Type B pancreatic cell (in vitro differentiated cells): ENCODE measurements around the gene RRBP1. TPM values are rescaled to one million over a fixed set of nuclear protein-coding genes. Genes with fewer than 3 reads are reported as not detected.
"Not testable (repeated sequence)": the region's sequence is repeated elsewhere in the genome, so short reads cannot be mapped to it uniquely, and the experiment has no call there.

ENCODE experiments used
- DNase-seq: peaks from one replicate; pipeline ENCODE4 v3.0.0; 2021; ENCODE audit warnings: mixed read lengths; ENCODE audit not compliant: unreplicated experiment; ENCODE audit errors: extremely low spot score
- H3K27ac Mint-ChIP-seq: 2 replicates; pipeline ENCODE4 v1.8.0; 2021; ENCODE audit warnings: mild to moderate bottlenecking, mixed read lengths
- H3K27me3 Mint-ChIP-seq: 2 replicates; pipeline ENCODE4 v1.8.0; 2021; ENCODE audit warnings: mixed read lengths
- H3K36me3 Mint-ChIP-seq: 2 replicates; pipeline ENCODE4 v1.8.0; 2021; ENCODE audit warnings: mixed read lengths
- H3K4me1 Mint-ChIP-seq: one replicate; pipeline ENCODE4 v1.8.0; 2021; ENCODE audit warnings: mixed read lengths; ENCODE audit not compliant: unreplicated experiment
- H3K4me3 Mint-ChIP-seq: 2 replicates; pipeline ENCODE4 v1.8.0; 2021; ENCODE audit warnings: mild to moderate bottlenecking, mixed read lengths
- H3K9me3 Mint-ChIP-seq: 2 replicates; pipeline ENCODE4 v1.8.0; 2021; ENCODE audit warnings: mixed read lengths
- CTCF ChIP-seq: fragments of 200-600 bp; sonication (generic); conservative IDR thresholded peaks from 2 replicates; pipeline ENCODE4 v1.5.0; 2021; ENCODE audit warnings: antibody characterized with exemption, mild to moderate bottlenecking
- total RNA-seq: library from RNA; stranded (reverse); gene quantifications from 2 replicates; pipeline ENCODE4 v1.2.1, GENCODE V29; 2021; ENCODE audit warnings: low replicate concordance

RRBP1 gene
- total RNA-seq, 1 donor from 2014 or later = 161 TPM

- no peaks in the 10 kb centered on the region for H3K27me3 Mint-ChIP-seq
- DNase-seq = no peak
- no peak for TF ChIP-seq CTCF
- H3K27ac Mint-ChIP-seq = peak overlapping the region; percentile 68
- H3K36me3 Mint-ChIP-seq = peaks cover 50% of the 10 kb centered on the region
- H3K9me3 Mint-ChIP-seq = peaks cover 11% of the 10 kb centered on the region
- H3K4me1 Mint-ChIP-seq = peaks cover 36% of the 10 kb centered on the region
- no peak overlapping the region for H3K4me3 Mint-ChIP-seq
Observed at GRCh38 chr20:17660667-17661066, 21.4 kb downstream of the RRBP1 start.

GRCh38 chr20:17659801-17660200, 22.2 kb downstream of the RRBP1 start:
- H3K9me3 Mint-ChIP-seq = peaks cover 11% of the 10 kb centered on the region
- peak; percentile 45 for TF ChIP-seq CTCF
- peaks cover 42% of the 10 kb centered on the region for H3K4me1 Mint-ChIP-seq
- no peak overlapping the region for H3K27ac Mint-ChIP-seq
- H3K36me3 Mint-ChIP-seq = peaks cover 46% of the 10 kb centered on the region
- no peak for DNase-seq
- H3K27me3 Mint-ChIP-seq = no peaks in the 10 kb centered on the region
- no peak overlapping the region for H3K4me3 Mint-ChIP-seq

- H3K36me3 Mint-ChIP-seq = peaks cover 48% of the 10 kb centered on the region
- not testable (repeated sequence) for H3K27ac Mint-ChIP-seq, DNase-seq, H3K27me3 Mint-ChIP-seq, H3K4me3 Mint-ChIP-seq
- peaks cover 42% of the 10 kb centered on the region for H3K4me1 Mint-ChIP-seq
- peaks cover 11% of the 10 kb centered on the region for H3K9me3 Mint-ChIP-seq
Observed at GRCh38 chr20:17659344-17659743, 22.7 kb downstream of the RRBP1 start.

- H3K4me1 Mint-ChIP-seq = peaks cover 36% of the 10 kb centered on the region
Observed at GRCh38 chr20:17658648-17658993, 23.4 kb downstream of the RRBP1 start.

GRCh38 chr20:17657898-17658647, 24.0 kb downstream of the RRBP1 start:
- no peak overlapping the region for H3K4me3 Mint-ChIP-seq
- H3K27me3 Mint-ChIP-seq = no peaks in the 10 kb centered on the region
- H3K4me1 Mint-ChIP-seq = peaks cover 31% of the 10 kb centered on the region
- peaks cover 11% of the 10 kb centered on the region for H3K9me3 Mint-ChIP-seq
- H3K36me3 Mint-ChIP-seq = peaks cover 43% of the 10 kb centered on the region
- no peak for TF ChIP-seq CTCF
- H3K27ac Mint-ChIP-seq = no peak overlapping the region
- DNase-seq = no peak

More at GRCh38 chr20:17658648-17658993, 23.4 kb downstream of the RRBP1 start:
- no peak for TF ChIP-seq CTCF
- peaks cover 47% of the 10 kb centered on the region for H3K36me3 Mint-ChIP-seq
- H3K4me3 Mint-ChIP-seq = no peak overlapping the region
- no peak overlapping the region for H3K27ac Mint-ChIP-seq
- peaks cover 11% of the 10 kb centered on the region for H3K9me3 Mint-ChIP-seq
- H3K27me3 Mint-ChIP-seq = no peaks in the 10 kb centered on the region
- no peak for DNase-seq

- no peaks in the 10 kb centered on the region for H3K27me3 Mint-ChIP-seq
- no peak overlapping the region for H3K27ac Mint-ChIP-seq
- no peak for DNase-seq
- peaks cover 11% of the 10 kb centered on the region for H3K9me3 Mint-ChIP-seq
- H3K4me3 Mint-ChIP-seq = no peak overlapping the region
- peaks cover 41% of the 10 kb centered on the region for H3K36me3 Mint-ChIP-seq
- TF ChIP-seq CTCF = no peak
- H3K4me1 Mint-ChIP-seq = peaks cover 28% of the 10 kb centered on the region
Observed at GRCh38 chr20:17657079-17657825, 24.8 kb downstream of the RRBP1 start.
